DMS79 treated with DMSO at 0.1 percent for 48 hours (cell line): ENCODE data around the gene MED15.
A peak's percentile ranks its signal among the peaks of the same experiment; 100 is the strongest.
"Not testable (repeated sequence)": the region's sequence is repeated elsewhere in the genome, so short reads cannot be mapped to it uniquely, and the experiment has no call there.

Experiments used
- DNase-seq: peaks from one replicate; lab custom pipeline; 2025; lab: John Stamatoyannopoulos, UW

The MED15 gene

GRCh38 chr22:20484948-20485683 is 22.3 kb upstream of the MED15 start:
- no peak for DNase-seq

DNA sequence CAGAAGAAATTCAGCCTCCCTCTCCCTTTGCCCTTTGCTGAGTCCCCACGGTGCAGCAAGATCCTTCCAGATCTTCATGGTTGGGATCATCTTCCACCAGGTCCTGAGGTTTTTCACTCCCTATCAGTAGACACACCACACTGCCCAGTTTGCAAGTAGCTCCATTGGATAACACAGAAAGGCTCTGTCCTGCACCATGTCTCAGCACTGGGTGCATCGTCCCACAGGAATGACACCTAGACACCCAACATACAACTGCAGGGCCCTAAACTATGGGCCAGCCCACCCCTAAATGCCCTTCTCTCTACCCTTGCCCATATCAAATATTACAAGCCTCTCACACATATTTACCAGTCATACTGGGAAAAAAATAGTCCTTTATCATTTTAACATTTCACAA is 21.2 kb upstream of the MED15 start:
- DNase-seq = no peak

- DNase-seq = no peak
Measured at GRCh38 chr22:20487715-20488114, 19.7 kb upstream of the MED15 start.

- DNase-seq = no peak
Measured at GRCh38 chr22:20488946-20489345, 18.5 kb upstream of the MED15 start.

DNA sequence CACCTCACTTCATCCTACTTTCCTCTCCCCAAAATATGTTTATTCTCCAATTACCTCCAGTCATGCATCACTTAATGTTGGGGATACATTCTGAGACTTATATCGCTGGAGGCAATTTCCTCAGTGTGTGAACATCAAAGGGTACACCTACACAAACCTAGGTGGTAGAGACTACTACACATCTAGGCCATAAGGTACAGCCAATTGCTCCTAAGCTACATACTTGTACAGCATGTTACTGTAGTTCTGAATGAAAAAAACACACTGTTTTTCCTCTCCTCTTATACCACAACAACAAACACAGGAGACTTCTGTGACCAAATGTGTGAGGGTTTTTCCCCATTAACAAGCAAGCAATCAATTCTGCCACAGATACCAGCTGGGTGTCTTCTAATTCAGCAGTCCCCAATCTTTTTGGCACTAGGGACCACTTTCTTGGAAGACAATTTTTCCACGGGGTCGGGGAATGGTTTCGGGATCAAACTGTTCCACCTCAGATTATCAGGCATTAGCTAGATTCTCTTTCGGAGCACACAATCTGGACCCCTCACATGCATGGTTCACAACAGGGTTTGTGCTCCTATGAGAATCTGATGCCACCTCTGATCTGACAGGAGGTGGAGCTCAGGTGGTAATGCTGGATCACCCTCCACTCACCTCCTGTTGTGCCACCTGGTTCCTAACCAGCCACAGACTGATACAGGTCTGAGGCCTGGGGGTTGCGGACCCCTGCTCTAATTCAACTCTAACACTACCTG is 17.0 kb upstream of the MED15 start:
- DNase-seq = no peak

- no peak for DNase-seq
Measured at GRCh38 chr22:20490941-20491307, 16.5 kb upstream of the MED15 start.

GRCh38 chr22:20491346-20491745 is 16.1 kb upstream of the MED15 start:
- no peak for DNase-seq

GRCh38 chr22:20494978-20495860 is 12.2 kb upstream of the MED15 start, which contains the start of gene KLHL22:
KLHL22 (minus strand) TSS chr22:20495795; CDS start chr22:20489211, 6,584 bp downstream.
- DNase-seq = peak; percentile 40

DNA sequence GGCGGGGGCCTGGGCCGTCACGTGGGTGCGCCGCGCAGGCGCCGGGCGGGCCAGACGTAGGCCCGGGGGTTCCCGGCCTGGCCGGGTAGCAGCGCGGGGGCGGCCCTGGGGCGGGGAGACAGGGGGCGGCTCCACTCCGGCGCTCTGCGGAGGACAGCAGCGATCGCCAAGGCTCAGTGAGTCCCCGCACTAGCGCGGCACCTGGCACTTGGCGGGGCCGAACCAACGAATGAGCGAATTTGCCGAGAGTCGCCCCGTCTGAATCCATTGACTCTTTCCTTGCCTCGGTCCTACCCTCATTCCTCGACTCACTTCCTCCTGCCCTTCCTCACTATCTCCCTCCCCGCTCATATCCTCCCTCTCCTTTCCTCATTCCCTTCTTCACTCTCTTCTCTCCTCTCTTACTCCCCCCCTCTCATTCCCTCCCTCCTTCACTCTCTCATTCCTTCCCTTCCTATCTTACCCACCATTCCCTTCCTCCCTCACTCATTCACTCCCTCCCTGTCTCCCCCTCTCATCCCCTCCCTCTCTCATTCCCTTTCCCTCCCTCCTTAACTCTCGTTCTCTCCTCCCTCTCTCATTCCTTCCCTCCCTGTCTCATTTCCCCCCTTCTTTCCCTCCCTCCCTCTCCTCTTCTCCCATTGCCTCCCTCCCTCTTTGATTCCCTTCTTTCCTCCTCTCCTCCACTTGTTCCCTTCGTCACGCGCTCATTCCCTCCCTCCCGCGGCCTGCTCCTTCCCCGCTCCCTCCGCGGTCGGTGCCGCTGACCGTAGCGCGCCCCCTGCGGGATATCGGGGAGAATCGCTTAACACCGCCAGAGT is 11.3 kb upstream of the MED15 start:
- DNase-seq = peak; percentile 73

DNA sequence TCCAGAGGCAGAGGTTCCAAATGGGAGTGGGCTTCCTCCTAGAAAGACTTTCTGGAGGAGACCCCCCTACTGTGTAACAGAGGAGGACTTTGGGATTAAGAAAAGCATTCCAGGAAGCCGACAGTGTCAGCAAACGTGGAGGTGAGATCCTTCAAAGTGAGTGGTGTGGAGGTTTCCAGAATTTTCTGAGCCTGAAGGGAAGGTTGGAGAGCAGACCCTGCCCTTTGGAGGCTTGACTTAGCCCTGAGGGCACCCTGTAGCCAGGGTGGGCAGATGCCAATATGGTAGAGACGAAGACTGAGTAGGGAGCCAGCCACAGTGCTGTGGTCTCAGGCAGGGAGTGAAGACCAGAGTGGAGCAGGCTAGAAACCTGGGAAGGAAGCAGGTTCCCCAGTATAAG is 10.0 kb upstream of the MED15 start:
- no peak for DNase-seq

GRCh38 chr22:20498913-20499312 is 8.5 kb upstream of the MED15 start:
- no peak for DNase-seq

- no peak for DNase-seq
Measured at GRCh38 chr22:20499769-20500168, 7.6 kb upstream of the MED15 start.

- no peak for DNase-seq
Measured at GRCh38 chr22:20503816-20504215, 3.6 kb upstream of the MED15 start.

- not testable (repeated sequence) for DNase-seq
Measured at GRCh38 chr22:20504293-20504922, 3.0 kb upstream of the MED15 start.

GRCh38 chr22:20506543-20507252 is 712 bp upstream of the MED15 start:
- DNase-seq = no peak

DNA sequence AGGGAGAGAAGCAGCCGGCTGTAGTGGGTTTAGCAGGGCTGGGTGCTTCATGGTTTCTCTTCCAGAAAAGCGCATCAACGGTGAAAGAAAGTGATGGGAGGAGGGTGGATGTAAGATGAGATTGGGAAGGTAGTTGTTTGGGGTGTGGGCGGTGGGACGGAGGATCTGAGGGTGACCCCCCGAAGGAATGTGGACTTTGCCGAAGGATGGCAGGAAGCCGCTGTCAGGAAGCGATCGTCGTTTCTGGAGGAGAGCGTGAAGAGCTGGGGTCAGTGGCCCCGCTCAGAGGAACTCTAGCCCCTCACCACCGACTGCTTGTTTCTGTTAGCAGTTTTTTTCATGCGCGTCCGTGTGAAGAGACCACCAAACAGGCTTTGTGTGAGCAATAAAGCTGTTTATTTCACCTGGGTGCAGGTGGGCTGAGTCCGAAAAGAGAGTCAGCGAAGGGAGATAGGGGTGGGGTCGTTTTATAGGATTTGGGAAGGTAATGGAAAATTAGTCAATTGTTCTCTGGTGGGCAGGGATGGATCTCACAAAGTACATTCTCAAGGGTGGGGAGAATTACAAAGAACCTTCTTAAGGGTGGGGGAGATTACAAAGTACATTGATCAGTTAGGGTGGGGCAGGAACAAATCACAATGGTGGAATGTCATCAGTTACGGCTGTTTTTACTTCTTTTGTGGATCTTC is 801 bp downstream of the MED15 start:
- DNase-seq = not testable (repeated sequence)

GRCh38 chr22:20508815-20509271 is 1.4 kb downstream of the MED15 start:
- no peak for DNase-seq

GRCh38 chr22:20509344-20510047 is 2.1 kb downstream of the MED15 start:
- DNase-seq = no peak
